HG03432 (cell line): ENCODE results near the gene CHRM4.

Experiments
- ATAC-seq: cut with Tn5 transposase; IDR thresholded peaks from one replicate; pipeline ENCODE4 v1.9.1; 2021; ENCODE audit warnings: mild to moderate bottlenecking, moderate library complexity; ENCODE audit not compliant: unreplicated experiment

The CHRM4 gene

GRCh38 chr11:46391578-46392420, at the start of gene CHRM4:
TSS of gene CHRM4 (minus strand) at chr11:46391776. CDS start at chr11:46386557, 5,219 bp downstream.
- ATAC-seq = peak; percentile 19

GRCh38 chr11:46438211-46438610, 46.6 kb upstream of the CHRM4 start:
- no peak for ATAC-seq

GRCh38 chr11:46437122-46437689, 45.6 kb upstream of the CHRM4 start:
- ATAC-seq = no peak

- no peak for ATAC-seq
These were observed 44.5 kb upstream of the CHRM4 start for GRCh38 chr11:46436113-46436512.

GRCh38 chr11:46435679-46436078, 44.1 kb upstream of the CHRM4 start:
- ATAC-seq = no peak

GRCh38 chr11:46431211-46431610, 39.6 kb upstream of the CHRM4 start:
- ATAC-seq = no peak

GRCh38 chr11:46429717-46430116, 38.1 kb upstream of the CHRM4 start:
- ATAC-seq = no peak

GRCh38 chr11:46427364-46427763, 35.8 kb upstream of the CHRM4 start:
- ATAC-seq = no peak

GRCh38 chr11:46426233-46426991, 34.8 kb upstream of the CHRM4 start:
- no peak for ATAC-seq

- ATAC-seq = no peak
These were observed 31.0 kb upstream of the CHRM4 start for GRCh38 chr11:46422588-46422987.

- ATAC-seq = no peak
These were observed 29.8 kb upstream of the CHRM4 start for GRCh38 chr11:46421257-46421880.

- no peak for ATAC-seq
These were observed 28.9 kb upstream of the CHRM4 start for GRCh38 chr11:46420513-46420912.

GRCh38 chr11:46418751-46419150, 27.2 kb upstream of the CHRM4 start:
- no peak for ATAC-seq

GRCh38 chr11:46417711-46418110, 26.1 kb upstream of the CHRM4 start:
- ATAC-seq = no peak

- ATAC-seq = no peak
These were observed 23.3 kb upstream of the CHRM4 start for GRCh38 chr11:46414879-46415278.

- ATAC-seq = no peak
These were observed 22.9 kb upstream of the CHRM4 start for GRCh38 chr11:46414466-46414796.

GRCh38 chr11:46413760-46414465, 22.3 kb upstream of the CHRM4 start:
- no peak for ATAC-seq

GRCh38 chr11:46410021-46410420, 18.4 kb upstream of the CHRM4 start:
- no peak for ATAC-seq

- ATAC-seq = no peak
These were observed 16.9 kb upstream of the CHRM4 start for GRCh38 chr11:46408407-46408986.

- ATAC-seq = no peak
These were observed 16.1 kb upstream of the CHRM4 start for GRCh38 chr11:46407635-46408034.
